HG03039 (cell line): Measurements from ENCODE around the gene GYG1.

Experiments
- ATAC-seq: cut with Tn5 transposase; IDR thresholded peaks from one replicate; pipeline ENCODE4 v1.9.1; 2021; ENCODE audit warnings: mild to moderate bottlenecking, moderate library complexity; ENCODE audit not compliant: unreplicated experiment

GYG1 gene

DNA sequence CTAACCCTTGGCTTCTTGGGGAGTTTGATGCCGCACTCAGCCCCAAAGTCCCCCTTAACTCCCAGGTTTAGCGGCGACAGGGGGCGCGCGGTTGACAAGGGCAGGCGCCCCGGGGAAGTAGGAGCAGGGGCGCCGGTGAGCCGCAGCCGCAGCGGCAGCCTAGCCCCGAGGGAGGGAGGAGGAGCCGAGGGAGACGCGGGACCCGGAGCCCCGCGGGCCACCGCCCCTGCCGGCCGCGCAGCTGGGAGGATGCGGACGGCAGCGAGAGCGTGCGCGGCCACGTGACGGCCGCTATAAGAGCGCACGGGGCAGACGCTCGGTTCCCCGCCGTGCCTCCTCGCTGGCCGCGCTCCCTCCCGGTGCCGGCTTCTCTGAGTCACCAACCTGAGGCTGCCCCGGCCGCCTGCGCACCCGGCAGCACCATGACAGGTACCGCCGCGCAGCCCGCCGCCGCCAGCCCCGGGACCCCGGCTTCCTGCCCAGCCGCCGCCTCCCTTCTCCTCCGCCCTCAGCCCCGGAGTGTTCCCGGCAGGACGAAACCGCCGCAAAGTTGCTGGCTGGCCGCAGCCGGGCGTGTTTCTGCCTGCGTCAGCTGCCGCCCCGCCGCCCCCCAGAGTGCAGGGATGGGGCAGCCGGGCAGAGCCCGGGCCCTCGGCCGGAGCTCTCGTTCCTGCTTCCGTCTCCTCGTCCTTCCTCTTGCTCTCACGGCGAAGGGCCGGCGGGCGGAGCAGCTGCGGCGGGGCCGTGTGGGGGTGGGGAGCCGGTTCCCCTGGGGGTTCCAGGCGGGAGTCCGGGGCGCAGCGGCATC, at the start of gene GYG1:
Gene GYG1, plus strand, starts transcription at position 322 of the 808 bp plus-strand sequence. Its CDS starts 101 bp downstream, at position 423.
- peak; percentile 91 for ATAC-seq

DNA sequence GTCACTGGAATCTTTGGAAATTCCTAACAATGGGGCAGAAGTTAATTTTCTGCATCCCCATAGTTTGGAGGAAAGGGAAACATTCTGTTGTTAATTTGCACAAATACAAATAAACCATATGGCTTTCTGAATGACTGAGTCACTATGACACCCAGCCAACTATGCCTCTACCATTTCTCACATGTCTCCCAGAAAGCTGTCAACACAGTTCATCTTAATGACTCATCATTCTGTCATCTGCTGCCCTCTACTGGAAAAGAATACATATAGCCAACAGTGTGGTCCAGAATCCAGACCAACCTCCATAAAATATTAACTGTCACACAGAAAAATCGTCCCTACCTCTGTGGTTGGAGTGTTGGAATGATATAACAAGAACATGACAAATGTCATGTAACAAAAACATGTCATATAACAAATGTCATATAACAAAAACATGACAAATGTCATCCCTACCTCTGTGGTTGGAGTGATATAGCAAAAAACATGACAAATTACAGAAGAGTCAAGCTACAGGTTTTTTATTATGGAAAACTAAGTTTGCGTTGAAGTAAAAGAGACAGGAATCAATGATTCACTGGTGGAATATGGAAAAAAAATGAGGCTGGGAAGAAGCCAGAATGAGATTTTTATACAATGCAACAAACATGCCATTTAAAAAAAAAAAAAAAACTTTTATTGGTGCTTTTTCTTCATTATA, 47.7 kb upstream of the GYG1 start:
- peak; percentile 96 for ATAC-seq

DNA sequence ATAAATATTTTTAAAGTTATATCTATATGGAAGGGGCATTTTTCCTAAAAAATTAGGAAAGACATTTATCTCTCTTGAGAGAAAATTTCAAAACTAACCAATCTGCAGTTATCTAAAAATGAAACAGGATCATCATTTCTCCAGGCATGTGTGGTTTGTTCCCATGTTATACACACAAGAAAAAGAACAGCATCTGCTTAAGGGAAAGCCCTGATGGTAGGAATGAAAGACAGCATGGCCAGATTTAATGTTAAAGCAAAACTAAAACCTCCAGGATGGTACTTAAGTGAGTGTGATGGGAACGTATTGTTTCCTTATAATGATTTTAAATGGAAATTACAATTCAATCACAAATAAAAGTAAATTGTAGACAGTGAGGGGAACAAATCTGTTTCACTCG, 46.2 kb upstream of the GYG1 start:
- ATAC-seq: no peak

DNA sequence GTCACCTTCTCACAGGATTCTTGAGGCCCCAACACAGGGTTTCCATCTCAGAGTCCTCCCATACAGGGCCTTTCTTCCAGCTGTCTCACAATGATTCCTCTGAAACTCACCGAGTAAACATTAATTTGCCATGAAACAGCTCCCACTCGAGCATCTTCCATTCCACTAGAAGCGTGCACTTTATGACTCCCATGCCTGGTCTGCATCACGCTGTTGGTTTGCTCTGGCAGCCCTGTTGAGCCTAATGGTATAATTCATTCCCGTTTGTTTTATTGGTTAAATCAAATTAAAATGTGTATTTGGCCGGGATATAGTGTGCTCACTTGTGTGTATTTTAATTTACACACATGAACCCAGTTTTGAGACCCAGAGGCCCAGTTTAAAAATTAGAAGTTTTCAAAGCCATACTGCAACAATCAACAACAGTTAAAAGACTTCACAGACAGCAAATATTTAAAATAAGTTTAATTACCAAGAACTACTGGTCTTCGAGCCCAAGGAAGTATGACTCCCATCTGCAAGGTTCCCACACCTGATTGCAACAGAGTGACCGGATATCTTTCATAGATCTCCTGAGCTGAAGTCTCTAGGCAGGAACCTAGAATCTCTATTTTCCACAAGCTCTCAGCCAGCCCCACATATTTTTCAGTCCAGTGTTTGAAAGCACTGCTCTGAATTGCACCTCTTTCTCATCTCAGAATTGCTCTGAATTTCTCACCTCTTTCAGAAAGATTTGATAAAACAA, 42.3 kb upstream of the GYG1 start:
- ATAC-seq: no peak

DNA sequence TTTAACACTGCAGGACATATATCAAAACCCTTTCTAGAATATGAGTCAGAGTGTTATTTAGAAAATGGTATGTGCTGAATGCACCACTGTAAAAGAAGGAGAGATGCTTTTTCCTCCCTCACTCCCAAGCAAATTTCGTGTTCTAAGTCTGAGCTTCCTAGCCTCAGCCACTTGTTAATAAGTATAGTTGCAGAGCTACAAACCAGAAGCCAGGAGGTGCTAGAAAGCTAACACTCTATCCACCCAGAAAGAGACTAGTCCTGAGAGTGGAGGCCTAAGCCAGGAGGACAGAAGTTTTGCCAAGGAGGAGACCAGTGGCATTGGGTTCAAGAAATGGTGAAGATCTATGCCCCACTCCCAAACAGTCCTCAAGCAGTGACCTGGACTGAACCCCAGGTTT, 40.5 kb upstream of the GYG1 start:
- no peak for ATAC-seq

DNA sequence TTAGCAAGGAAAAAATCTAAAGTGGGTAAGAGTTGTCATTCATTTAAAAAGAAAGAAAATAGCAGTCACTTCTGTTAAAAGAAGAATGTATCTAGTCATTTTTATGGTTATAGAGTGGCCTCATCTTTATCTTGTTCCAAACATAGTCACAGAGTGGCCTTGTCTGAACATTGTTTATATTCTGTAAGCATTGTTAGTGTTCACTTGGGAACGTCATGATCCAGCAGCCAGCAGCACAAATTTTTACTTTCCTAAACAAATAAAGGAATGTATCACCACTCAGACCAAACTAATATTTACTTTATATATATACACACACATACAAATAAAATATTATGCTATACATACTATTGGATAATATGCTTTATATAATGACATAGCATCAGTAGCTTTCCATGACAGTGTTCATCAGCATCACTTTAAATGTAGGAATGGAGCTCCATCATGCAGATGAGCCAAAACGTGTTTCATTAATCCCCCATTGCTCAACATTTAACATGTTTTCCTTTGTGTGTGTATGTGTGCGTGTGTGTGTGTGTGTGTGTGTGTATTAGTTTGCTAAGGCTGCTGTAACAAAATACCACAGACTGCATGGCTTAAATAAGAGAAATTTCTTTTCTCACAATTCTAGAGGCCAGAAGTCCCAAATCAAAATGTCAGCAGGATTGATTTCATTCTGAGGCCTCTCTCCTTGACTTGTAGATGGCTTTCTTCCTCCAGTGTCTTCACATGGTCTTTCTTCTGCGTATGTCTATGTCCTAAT, 39.6 kb upstream of the GYG1 start:
- no peak for ATAC-seq

DNA sequence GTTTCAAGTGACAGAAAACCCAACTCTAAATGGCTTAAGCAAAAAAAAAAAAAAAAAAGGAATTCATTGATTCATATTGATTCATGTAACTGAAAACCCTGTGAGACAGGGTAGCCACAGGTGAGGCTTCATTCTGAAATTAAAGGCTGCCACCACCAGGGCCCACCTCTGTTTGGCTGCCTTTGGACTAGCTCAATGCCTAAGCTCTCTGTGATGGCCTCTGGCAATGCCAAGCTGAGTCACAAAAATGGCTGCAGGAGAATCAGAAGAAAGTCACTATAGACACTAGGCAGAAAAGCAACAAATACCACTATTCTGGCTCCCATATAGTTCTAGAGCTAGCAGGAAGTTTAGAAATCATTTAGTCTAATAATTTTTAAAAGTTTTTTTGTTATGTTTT, 38.2 kb upstream of the GYG1 start:
- no peak for ATAC-seq

DNA sequence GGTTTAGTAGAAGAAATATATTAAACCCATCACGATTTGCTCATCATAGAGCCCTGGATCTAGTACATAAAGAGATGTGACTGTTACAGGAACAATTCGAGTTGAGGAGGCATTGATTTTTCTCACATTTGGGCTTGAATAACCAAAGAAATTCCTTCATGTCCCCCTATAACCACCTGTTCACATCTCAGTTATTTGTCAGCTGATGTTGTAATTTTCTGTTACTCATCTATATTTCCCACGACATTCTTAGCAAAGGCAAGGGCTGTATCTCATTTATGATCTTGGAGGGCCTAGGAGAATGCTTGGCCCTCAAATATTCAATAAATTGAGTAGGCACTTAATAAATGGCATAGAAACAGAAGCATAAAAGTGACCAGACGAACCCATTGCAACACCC, 36.4 kb upstream of the GYG1 start:
- ATAC-seq: no peak

DNA sequence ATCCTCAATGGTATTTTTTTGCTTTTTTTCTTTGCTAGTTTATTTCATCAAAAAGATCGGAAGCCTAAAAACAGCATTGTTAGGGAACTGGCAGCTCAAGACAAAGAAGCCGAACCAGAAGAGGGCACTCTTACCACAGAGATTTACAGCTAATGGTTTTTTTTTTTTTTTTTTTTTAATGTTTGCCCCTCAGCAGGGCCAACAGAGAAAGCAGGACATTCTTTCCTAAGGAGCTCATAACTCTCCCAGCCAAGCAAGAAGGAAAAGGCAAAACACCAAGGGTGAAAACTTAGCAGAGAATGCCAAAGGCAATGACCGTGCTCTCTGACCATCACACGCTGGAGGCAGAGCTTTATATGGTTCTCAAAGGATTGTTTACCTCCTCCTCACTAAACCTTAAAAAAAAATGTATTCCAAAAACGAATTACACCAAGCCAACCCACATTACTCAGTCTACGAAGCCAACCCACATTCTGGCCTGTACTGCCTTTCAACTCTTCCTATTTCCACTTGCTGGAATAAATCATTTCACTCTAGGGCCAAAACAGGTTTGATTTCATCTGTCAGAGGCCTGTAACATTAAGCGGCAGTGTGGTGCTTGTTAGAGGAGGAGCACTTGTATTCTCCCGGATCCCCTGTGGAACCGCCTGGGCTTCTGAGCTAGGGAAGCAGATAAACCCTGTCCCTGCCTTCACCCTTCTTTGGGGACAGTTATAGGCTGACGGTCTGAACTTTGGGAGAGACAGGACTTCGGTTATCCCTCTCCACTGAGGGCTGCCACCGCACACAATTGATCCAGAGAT, 35.6 kb upstream of the GYG1 start:
- ATAC-seq: no peak

DNA sequence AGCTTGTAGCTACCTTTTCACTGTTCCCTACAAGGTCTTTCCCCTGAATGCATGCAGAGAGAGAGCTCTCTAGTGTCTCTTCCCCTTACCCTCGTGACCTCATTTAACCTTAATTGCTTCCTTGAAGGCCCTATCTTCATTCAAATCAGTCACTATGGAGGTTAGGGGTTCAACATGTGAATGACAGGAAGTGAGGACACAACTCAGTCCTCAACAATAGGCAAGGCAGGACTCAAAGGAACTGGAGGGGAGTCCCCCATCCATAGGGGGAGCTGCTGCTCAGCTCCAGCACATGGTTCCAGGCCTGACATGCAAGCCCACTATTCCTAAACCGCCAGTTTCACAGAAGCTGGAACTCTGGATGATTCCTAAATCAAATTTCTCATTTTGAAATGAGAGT, 33.8 kb upstream of the GYG1 start:
- ATAC-seq: no peak

DNA sequence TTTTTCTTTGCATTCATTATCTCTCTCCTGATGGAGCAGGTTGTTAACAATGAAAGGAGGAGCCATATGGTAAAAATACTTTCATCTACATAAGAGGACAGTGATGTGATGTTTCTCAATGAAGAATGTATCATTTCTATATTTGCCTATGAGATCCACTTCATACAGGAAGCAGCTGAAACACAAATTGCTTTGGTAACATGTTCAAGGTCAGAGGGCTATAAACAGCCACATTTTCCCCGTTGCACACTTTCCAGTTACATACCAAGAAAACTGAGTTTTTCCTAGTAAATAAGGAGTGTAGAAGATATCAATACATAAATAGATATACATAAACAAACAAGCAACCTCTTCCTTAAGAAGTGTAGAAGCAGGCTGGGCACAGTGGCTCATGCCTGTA, 32.6 kb upstream of the GYG1 start:
- ATAC-seq: no peak

DNA sequence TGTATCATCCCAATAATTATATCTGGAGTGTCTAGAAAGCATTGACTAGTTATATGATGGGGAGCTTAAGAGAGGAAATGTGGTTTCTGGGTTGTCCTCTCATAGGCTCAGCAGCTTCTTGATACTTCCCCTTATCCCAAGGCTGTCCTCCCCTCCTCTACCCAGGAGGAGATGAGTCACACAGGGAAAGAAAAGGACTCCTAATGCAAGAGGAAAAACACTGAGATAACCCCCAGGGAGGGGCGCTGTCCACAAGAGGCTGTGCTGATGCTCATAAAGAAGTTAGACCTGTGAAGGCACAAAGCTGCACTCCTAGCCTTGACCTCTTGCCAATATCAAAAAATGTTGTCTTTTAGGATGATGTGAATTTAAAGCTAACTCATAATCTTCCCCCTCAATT, 28.8 kb upstream of the GYG1 start:
- ATAC-seq: no peak

DNA sequence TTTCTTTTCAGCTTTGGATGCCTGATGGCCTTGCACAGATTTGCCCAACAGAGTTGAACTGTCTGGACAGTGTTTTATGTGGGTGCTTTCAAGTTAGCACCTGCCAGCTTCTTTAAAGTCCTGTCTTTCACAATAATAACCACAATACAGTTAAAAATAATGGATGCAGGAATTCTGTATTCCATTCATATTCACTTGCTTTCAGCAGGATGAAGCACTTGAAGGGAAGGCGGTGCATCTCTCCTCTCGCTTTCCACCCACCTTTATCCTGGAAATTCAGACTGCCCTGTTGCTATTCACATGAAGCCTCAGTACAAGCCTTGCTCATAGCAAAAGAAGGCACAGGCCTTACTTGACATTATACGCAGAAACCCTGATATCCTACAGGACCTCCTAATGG, 26.5 kb upstream of the GYG1 start:
- ATAC-seq: no peak

DNA sequence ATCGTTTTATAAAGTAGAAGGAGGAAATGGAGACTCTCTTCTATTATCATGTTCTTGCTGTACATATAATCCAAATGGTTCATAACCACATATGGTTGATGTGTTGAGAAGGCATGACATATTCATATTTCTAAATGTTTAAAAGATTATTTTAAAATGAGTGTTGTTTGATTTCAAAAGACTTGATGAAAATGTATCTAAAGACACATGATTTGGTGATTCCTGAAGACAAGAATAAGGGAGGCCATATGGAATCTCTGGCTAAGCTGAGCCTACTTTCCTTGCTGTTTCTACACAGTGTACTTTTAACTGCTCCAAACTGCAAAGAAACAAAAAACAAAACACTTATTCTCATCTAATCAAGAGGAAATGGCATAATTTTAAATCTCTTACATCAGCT, 23.0 kb upstream of the GYG1 start:
- ATAC-seq: no peak

DNA sequence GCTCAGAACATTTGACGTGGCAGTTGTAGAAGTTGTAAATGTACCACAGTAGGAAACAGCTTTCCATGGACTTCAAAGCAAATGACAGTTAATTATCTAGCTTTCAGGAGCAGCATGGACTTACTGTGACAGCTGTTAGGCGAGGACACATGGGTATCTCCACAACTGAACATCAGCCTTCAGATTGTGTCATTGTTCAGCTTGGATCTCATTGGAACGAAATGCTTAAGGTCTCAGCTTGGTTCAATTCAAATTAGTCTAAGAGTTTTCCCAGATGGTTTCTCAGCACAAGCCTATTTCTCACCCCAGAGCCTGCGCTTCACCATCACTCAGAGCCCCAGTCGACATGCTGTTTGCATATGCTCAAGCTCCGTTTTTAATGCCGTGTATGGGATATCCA, 21.1 kb upstream of the GYG1 start:
- ATAC-seq: no peak

DNA sequence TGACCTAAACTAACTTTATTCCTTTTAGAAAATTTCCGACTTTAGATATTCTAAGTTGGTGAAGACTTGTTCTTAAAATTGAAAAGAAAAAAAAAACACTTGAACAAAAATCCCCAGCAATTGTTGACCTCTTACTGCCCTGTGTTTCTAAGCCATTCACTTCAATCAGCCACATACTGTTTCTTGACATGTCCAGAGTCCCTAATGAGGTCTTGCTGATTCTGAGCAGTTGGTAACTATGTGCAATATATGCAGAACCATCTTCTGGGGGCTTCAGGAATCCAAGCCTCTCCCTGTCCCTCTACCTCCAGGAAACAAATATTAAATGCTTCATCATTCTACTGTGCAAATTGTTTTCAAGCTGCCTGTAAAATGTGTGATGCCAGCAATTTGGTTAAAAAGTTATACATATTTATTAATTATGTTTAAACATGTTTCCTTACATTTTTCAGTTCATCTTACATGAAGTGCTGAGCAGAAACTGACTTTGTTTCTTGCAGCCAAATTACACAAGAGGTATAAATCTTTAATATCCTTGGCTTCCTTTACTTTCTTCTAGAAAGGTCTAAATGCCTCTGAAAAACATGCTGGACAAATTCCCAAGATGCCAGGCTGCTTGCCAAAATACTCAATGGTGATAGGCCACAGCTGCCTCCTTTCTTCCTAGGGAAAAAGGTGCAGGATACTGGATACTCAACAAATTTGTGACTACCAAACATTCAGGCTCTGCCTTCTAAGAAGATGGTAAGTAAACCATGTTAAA, 19.8 kb upstream of the GYG1 start:
- no peak for ATAC-seq

DNA sequence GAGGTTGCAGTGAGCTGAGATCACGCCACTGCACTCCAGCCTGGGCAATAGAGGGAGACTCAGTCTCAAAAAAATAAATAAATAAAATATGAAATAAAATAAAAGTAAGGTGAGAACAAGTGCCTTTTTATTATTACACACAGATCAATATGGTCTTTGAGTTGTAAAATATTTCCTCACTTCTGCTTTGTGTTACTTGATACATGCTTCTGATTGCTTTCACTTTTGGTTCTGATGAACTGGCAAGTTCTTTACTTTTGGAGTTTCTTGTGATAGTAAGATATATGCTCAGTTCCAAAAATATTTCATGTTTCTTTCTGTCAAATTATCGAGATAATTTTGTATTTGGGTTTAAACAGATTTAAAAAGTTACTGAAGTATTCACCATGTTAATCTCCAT, 16.6 kb upstream of the GYG1 start:
- ATAC-seq: no peak

DNA sequence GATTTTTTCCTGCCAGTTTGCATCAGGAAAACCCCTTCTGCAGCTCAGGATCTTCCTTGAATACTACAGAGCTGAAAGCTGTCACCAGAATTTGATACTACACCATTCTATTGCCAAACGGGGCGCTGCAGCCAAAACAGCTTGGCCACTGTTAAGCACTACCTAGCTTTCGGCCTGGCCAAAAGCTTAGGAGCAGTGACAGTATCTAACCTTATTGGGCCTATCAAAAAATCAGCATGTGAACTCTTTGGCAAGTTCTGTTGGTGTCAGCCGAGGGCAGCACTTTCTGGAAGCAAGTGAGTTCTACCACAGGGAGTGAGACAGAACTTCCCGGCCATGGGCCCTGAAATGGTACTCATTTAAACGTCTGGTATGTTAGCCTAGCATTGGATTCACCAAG, 16.1 kb upstream of the GYG1 start:
- no peak for ATAC-seq

DNA sequence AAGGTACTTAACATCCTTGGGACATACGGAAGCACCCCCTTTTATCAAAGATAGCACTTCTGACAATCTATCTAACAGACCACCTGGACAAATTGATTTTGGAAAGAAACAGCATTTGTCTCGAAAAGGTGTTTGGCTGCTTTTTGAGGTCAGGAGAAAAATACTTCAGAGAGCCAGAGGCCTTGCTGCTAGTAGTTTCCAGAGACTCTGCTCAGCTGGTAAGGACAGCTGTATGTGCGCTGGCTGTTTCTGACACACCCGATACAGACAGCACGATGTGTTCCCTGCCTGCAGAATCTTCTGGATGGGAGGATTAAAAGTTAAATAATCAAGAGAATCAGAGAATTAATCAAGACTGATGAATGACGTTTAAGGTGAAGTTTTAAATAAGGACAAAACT, 15.6 kb upstream of the GYG1 start:
- no peak for ATAC-seq

DNA sequence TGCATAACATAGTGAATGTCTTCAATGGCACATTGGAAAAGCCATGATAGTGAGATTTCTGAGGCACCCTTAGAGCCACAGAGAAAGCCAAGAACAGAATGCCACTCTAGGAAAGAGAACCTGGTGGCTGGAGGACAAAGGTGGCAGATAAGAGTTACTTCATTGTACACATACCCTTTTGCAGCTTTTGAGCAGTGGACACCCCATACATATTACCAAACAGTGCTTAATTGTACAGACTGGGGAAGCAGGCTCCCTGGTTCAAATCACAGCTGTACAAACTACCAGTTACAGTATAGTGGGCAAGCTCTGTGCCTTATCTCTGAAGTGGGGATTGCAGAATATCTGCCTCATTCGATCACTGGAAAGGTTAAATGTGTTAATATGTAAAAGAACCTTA, 10.1 kb upstream of the GYG1 start:
- no peak for ATAC-seq
